ENCODE measurements around the gene ZNF683. TPM values are rescaled to one million over a fixed set of nuclear protein-coding genes. Genes with fewer than 3 reads are reported as not detected.
"Not testable (repeated sequence)": the region's sequence is repeated elsewhere in the genome, so short reads cannot be mapped to it uniquely, and the experiment has no call there.

Gene ZNF683
- polyA plus RNA-seq, 1 donor from 2014 or later = not detected

DNA sequence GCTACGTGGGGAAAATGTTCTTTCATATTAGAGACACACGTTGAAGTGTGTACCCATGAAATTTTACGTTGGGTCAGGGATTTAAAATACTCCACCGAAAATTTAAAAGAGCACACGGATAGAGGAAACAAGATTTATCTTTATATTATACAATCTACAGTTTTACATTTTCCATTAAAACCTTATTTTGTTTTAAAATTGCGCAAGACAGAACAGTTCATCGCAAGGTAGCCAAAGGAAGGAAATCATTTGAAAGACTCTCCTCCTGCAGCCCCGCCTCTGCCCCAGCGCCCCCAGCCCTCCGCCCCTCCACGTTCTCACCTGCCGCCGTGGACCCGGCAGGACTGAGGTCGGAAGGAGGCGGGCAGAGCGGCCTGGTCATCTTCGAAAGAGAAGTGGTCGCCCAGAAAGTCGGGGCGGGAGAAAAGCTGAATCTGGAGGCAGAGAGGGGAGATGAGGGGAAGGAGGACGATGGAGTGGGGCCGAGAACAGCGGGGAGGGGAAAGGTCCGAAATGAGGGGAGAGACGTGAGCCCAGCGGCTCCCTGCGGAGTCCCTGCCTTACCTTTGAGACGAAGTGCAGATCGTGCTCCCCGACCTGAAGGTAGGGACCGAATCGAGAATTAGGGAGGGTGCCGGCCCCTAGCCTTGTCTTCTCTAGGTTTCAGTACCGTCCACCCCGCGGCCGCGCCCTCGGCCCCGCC lies 36.6 kb downstream of the ZNF683 start:
- H3K9me3 ChIP-seq (ENCODE audit: low read length) = no peaks in the 10 kb centered on the region
- H3K4me3 ChIP-seq (ENCODE audit: low read length) = peak overlapping the region; percentile 67
- no peaks in the 10 kb centered on the region for H3K9me2 ChIP-seq (ENCODE audit: insufficient read depth, low read length)
- H4K20me1 ChIP-seq (ENCODE audit: insufficient read depth) = no peaks in the 10 kb centered on the region
- no peaks in the 10 kb centered on the region for H3K79me2 ChIP-seq (replicated peaks; ENCODE audit: insufficient read depth, low read length)
- peak overlapping the region; percentile 45 for H3K9ac ChIP-seq (ENCODE audit: low read length)
- no peak overlapping the region for H3K27ac ChIP-seq (ENCODE audit: low read length)
- TF ChIP-seq POLR2AphosphoS5 (IDR thresholded peaks at IDR 0.05) = peak; percentile 8
- TF ChIP-seq CTCF (IDR thresholded peaks at IDR 0.05; ENCODE audit: poor library complexity, severe bottlenecking) = no peak
- no peaks in the 10 kb centered on the region for H3K36me3 ChIP-seq (ENCODE audit: insufficient read depth, low read length)
- no peaks in the 10 kb centered on the region for H3F3A ChIP-seq (ENCODE audit: insufficient read depth, low read length, poor library complexity, severe bottlenecking)
- peaks cover 18% of the 10 kb centered on the region for H3K27me3 ChIP-seq (ENCODE audit: insufficient read depth, low read depth, low read length)
- peak overlapping the region; percentile 57 for H3K4me2 ChIP-seq (ENCODE audit: low read length)
- H2AFZ ChIP-seq (ENCODE audit: low read depth, low read length) = peak overlapping the region; percentile 23

GRCh38 chr1:26333312-26333711 lies 39.2 kb downstream of the ZNF683 start:
- not testable (repeated sequence) for H3K9ac ChIP-seq (ENCODE audit: low read length); H3K4me3 ChIP-seq (ENCODE audit: low read length); H3K9me3 ChIP-seq (ENCODE audit: low read length); H3K79me2 ChIP-seq (replicated peaks; ENCODE audit: insufficient read depth, low read length); H3K4me2 ChIP-seq (ENCODE audit: low read length); H4K20me1 ChIP-seq (ENCODE audit: insufficient read depth); H2AFZ ChIP-seq (ENCODE audit: low read depth, low read length); H3F3A ChIP-seq (ENCODE audit: insufficient read depth, low read length, poor library complexity, severe bottlenecking); H3K27ac ChIP-seq (ENCODE audit: low read length); H3K9me2 ChIP-seq (ENCODE audit: insufficient read depth, low read length); H3K36me3 ChIP-seq (ENCODE audit: insufficient read depth, low read length)
- H3K27me3 ChIP-seq (ENCODE audit: insufficient read depth, low read depth, low read length) = peaks cover 18% of the 10 kb centered on the region

DNA sequence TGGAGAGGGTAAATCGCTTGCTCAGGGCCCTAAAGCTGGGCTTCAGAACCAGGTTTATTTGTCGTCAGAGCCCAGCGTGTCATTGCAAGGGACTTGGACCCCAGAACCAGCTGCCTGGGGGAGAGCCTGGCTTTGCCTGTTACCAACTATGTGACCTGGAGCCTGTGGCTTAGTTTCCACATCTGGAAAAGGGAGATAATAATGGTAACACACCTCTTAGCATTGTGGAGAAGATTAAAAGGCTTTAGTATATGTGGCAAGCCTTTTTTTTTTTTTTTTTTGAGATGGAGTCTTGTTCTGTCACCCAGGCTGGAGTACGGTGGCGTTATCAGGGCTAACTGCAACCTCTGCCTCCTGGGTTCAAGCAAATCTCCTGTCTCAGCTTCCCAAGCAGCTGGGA lies 42.3 kb downstream of the ZNF683 start:
- no peak overlapping the region for H3K4me2 ChIP-seq (ENCODE audit: low read length)
- no peaks in the 10 kb centered on the region for H3K36me3 ChIP-seq (ENCODE audit: insufficient read depth, low read length)
- no peak overlapping the region for H3K4me3 ChIP-seq (ENCODE audit: low read length)
- H3K27me3 ChIP-seq (ENCODE audit: insufficient read depth, low read depth, low read length) = no peaks in the 10 kb centered on the region
- H3F3A ChIP-seq (ENCODE audit: insufficient read depth, low read length, poor library complexity, severe bottlenecking) = no peaks in the 10 kb centered on the region
- no peak overlapping the region for H2AFZ ChIP-seq (ENCODE audit: low read depth, low read length)
- H4K20me1 ChIP-seq (ENCODE audit: insufficient read depth) = no peaks in the 10 kb centered on the region
- no peaks in the 10 kb centered on the region for H3K9me3 ChIP-seq (ENCODE audit: low read length)
- no peak overlapping the region for H3K9ac ChIP-seq (ENCODE audit: low read length)
- H3K79me2 ChIP-seq (replicated peaks; ENCODE audit: insufficient read depth, low read length) = no peaks in the 10 kb centered on the region
- H3K27ac ChIP-seq (ENCODE audit: low read length) = no peak overlapping the region
- H3K9me2 ChIP-seq (ENCODE audit: insufficient read depth, low read length) = no peaks in the 10 kb centered on the region
- no peak for TF ChIP-seq CTCF (IDR thresholded peaks at IDR 0.05; ENCODE audit: poor library complexity, severe bottlenecking)
- TF ChIP-seq, protein P1, sequence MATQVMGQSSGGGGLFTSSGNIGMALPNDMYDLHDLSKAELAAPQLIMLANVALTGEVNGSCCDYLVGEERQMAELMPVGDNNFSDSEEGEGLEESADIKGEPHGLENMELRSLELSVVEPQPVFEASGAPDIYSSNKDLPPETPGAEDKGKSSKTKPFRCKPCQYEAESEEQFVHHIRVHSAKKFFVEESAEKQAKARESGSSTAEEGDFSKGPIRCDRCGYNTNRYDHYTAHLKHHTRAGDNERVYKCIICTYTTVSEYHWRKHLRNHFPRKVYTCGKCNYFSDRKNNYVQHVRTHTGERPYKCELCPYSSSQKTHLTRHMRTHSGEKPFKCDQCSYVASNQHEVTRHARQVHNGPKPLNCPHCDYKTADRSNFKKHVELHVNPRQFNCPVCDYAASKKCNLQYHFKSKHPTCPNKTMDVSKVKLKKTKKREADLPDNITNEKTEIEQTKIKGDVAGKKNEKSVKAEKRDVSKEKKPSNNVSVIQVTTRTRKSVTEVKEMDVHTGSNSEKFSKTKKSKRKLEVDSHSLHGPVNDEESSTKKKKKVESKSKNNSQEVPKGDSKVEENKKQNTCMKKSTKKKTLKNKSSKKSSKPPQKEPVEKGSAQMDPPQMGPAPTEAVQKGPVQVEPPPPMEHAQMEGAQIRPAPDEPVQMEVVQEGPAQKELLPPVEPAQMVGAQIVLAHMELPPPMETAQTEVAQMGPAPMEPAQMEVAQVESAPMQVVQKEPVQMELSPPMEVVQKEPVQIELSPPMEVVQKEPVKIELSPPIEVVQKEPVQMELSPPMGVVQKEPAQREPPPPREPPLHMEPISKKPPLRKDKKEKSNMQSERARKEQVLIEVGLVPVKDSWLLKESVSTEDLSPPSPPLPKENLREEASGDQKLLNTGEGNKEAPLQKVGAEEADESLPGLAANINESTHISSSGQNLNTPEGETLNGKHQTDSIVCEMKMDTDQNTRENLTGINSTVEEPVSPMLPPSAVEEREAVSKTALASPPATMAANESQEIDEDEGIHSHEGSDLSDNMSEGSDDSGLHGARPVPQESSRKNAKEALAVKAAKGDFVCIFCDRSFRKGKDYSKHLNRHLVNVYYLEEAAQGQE (IDR thresholded peaks at IDR 0.05; ENCODE audit: borderline replicate concordance) = no peak
- no peak for TF ChIP-seq EP300 (conservative IDR thresholded peaks at IDR 0.05; ENCODE audit: poor library complexity, severe bottlenecking)
- no peak for TF ChIP-seq MXI1 (conservative IDR thresholded peaks at IDR 0.05; ENCODE audit: poor library complexity, severe bottlenecking)
- TF ChIP-seq SMC3 (conservative IDR thresholded peaks at IDR 0.05; ENCODE audit: poor library complexity) = no peak
- no peak for TF ChIP-seq EZH2 (IDR thresholded peaks at IDR 0.05; ENCODE audit: borderline replicate concordance, insufficient read depth, low read length, poor library complexity, severe bottlenecking)
- TF ChIP-seq TAF1 (IDR thresholded peaks at IDR 0.05; ENCODE audit: low read depth) = no peak
- no peak for TF ChIP-seq RAD21 (conservative IDR thresholded peaks at IDR 0.05)

GRCh38 chr1:26329380-26329779 lies 43.2 kb downstream of the ZNF683 start:
- H3K27me3 ChIP-seq (ENCODE audit: insufficient read depth, low read depth, low read length); H3K9ac ChIP-seq (ENCODE audit: low read length); H4K20me1 ChIP-seq (ENCODE audit: insufficient read depth); H2AFZ ChIP-seq (ENCODE audit: low read depth, low read length); H3K36me3 ChIP-seq (ENCODE audit: insufficient read depth, low read length); H3K4me2 ChIP-seq (ENCODE audit: low read length); H3K27ac ChIP-seq (ENCODE audit: low read length); H3K79me2 ChIP-seq (replicated peaks; ENCODE audit: insufficient read depth, low read length); H3K9me3 ChIP-seq (ENCODE audit: low read length); H3K9me2 ChIP-seq (ENCODE audit: insufficient read depth, low read length); H3K4me3 ChIP-seq (ENCODE audit: low read length); H3F3A ChIP-seq (ENCODE audit: insufficient read depth, low read length, poor library complexity, severe bottlenecking): not testable (repeated sequence)

Data from neural cell (in vitro differentiated cells).